ENCODE data around the gene DDX31.

- TF ChIP-seq SP1 (IDR thresholded peaks at IDR 0.05) (no peak), SUZ12 (IDR thresholded peaks at IDR 0.05) (no peak), BHLHE40 (IDR thresholded peaks at IDR 0.05; ENCODE audit: borderline replicate concordance) (no peak)
These were observed 30.5 kb downstream of the DDX31 start for GRCh38 chr9:132639322-132639721.

All from HEK293T (cell line).